K562 (cell line): Measurements from ENCODE around the gene ITSN1. TPM values are rescaled to one million over a fixed set of nuclear protein-coding genes. Genes with fewer than 3 reads are reported as not detected.

Experiments used
- ATAC-seq: fragments of 200-7000 bp; cut with Tn5 transposase; 3 replicates; pipeline ENCODE4 v1.9.1; 2020; ENCODE audit warnings: moderate library complexity
- BruUV-seq: library from RNA; stranded (reverse); fragments of 400-500 nt; replicated peaks from 2 replicates; lab custom pipeline; 2021; lab: Mats Ljungman, UMichigan
- CTCF ChIA-PET: fragments of 300-600 bp; formaldehyde crosslinking; extraction: SDS; loops from one replicate; lab custom pipeline; 2021; ENCODE audit warnings: low intra/inter-chr PET ratio; lab: Yijun Ruan, JAX
- POLR2A ChIA-PET: fragments of 300-600, 350-650 bp; sonication (Branson Sonifier 250); formaldehyde crosslinking; extraction: SDS; loops from one replicate; lab custom pipeline; 2021; ENCODE audit warnings: antibody characterized with exemption, inconsistent platforms; lab: Yijun Ruan, JAX
- DNase-seq, 4 experiments: peaks; one replicate each; pipeline versions ENCODE4 v3.0.0 to v3.0.0-alpha.2; 2011 to 2018; ENCODE audit warnings: low spot score in 3 of 4, mixed read lengths in 3 of 4; ENCODE audit errors: extremely low read depth in 1 of 4
- FAIRE-seq: peaks from 2 replicates; lab custom pipeline; 2011; peaks lifted over from hg19 to GRCh38; lab: Jason Lieb, UNC
- H2AFZ ChIP-seq: 2 replicates; pipeline ENCODE4 v1.6.0; 2011; ENCODE audit warnings: low read depth, low read length, control low read depth, inconsistent platforms
- H3K27ac ChIP-seq: fragments of 200-600 bp; 3 replicates; pipeline ENCODE4 v1.8.0; 2011; ENCODE audit warnings: low read depth, mild to moderate bottlenecking, control low read depth, inconsistent platforms, low read length, moderate library complexity, mixed read lengths; ENCODE audit errors: extremely low read depth
- H3K27me3 ChIP-seq, 2 experiments: fragments of 300-600 bp in 1 of 2; 2 replicates in 1 of 2; 3 replicates in 1 of 2; pipeline versions ENCODE4 v1.6.0 to v1.8.0; 2011; ENCODE audit warnings: inconsistent platforms in 2 of 2, low read length in 2 of 2, mild to moderate bottlenecking in 1 of 2, mixed read lengths in 1 of 2, moderate library complexity in 1 of 2; ENCODE audit not compliant: control insufficient read depth in 2 of 2, insufficient read depth in 2 of 2
- H3K36me3 ChIP-seq: fragments of 300-600 bp; 3 replicates; pipeline ENCODE4 v1.8.0; 2011; ENCODE audit warnings: mild to moderate bottlenecking, low read length, inconsistent platforms; ENCODE audit not compliant: control insufficient read depth, insufficient read depth
- H3K4me1 ChIP-seq, 2 experiments: fragments of 200-600 bp in 1 of 2; replicated peaks in 1 of 2; 2 replicates in 1 of 2; 3 replicates in 1 of 2; pipeline versions ENCODE4 v1.5.1 to v1.8.0; 2011; ENCODE audit warnings: inconsistent platforms in 2 of 2, low read length in 2 of 2, mild to moderate bottlenecking in 1 of 2, mixed read lengths in 1 of 2, moderate library complexity in 1 of 2; ENCODE audit not compliant: control insufficient read depth in 2 of 2, insufficient read depth in 2 of 2
- H3K4me2 ChIP-seq: 2 replicates; pipeline ENCODE4 v1.6.1; 2011; ENCODE audit warnings: low read length, control low read depth, inconsistent platforms, mixed read lengths; ENCODE audit not compliant: insufficient read depth
- H3K4me3 ChIP-seq: fragments of 200-600 bp; sonication (generic), shearing (Covaris generic); 2 replicates; pipeline ENCODE4 v1.5.1; 2016; ENCODE audit warnings: control low read depth, inconsistent platforms
- H3K79me2 ChIP-seq: fragments of 200-600 bp; 3 replicates; pipeline ENCODE4 v1.8.0; 2011; ENCODE audit warnings: low read length, inconsistent platforms; ENCODE audit not compliant: control insufficient read depth, insufficient read depth
- H3K9ac ChIP-seq, 2 experiments: 2 replicates each; pipeline versions ENCODE4 v1.6.0 to v1.6.1; 2011; ENCODE audit warnings: low read depth in 2 of 2, low read length in 2 of 2, control low read depth in 1 of 2, inconsistent platforms in 1 of 2, mild to moderate bottlenecking in 1 of 2, mixed read lengths in 1 of 2; ENCODE audit not compliant: insufficient read depth in 1 of 2
- H3K9me1 ChIP-seq: one replicate; pipeline ENCODE4 v1.6.0; 2011; ENCODE audit warnings: inconsistent platforms, mild to moderate bottlenecking, low read length, moderate library complexity; ENCODE audit not compliant: control insufficient read depth, insufficient read depth
- H3K9me3 ChIP-seq: replicated peaks from 2 replicates; pipeline ENCODE4 v1.5.1; 2011; ENCODE audit warnings: low read depth, low read length, inconsistent platforms; ENCODE audit not compliant: control insufficient read depth, insufficient read depth
- H4K20me1 ChIP-seq: replicated peaks from 2 replicates; pipeline ENCODE4 v1.6.1; 2011; ENCODE audit warnings: low read length, inconsistent platforms, mixed read lengths; ENCODE audit not compliant: control insufficient read depth, insufficient read depth
- ARID2 ChIP-seq: fragments of 450-650 bp; IDR thresholded peaks from 2 replicates; pipeline ENCODE4 v1.6.1; 2017; ENCODE audit warnings: antibody characterized with exemption, mild to moderate bottlenecking
- DACH1 ChIP-seq: fragments of 450-650 bp; IDR thresholded peaks from 2 replicates; pipeline ENCODE4 v1.6.1; 2018; ENCODE audit not compliant: partially characterized antibody
- RFX1 ChIP-seq: fragments of 450-650 bp; IDR thresholded peaks from 2 replicates; pipeline ENCODE4 v1.6.1; 2016; ENCODE audit warnings: mild to moderate bottlenecking, moderate library complexity
- YY1 ChIP-seq, 3 experiments: IDR thresholded peaks; 2 replicates each; pipeline ENCODE4 v1.6.1; 2011; ENCODE audit warnings: low read length in 2 of 3, mild to moderate bottlenecking in 2 of 3, moderate library complexity in 2 of 3, borderline replicate concordance in 1 of 3, control low read depth in 1 of 3, low read depth in 1 of 3; ENCODE audit not compliant: insufficient read depth in 3 of 3, insufficient replicate concordance in 2 of 3, control insufficient read depth in 1 of 3, insufficient read length in 1 of 3; ENCODE audit errors: extremely low read depth in 1 of 3
- ZNF146 ChIP-seq: IDR thresholded peaks from one replicate; pipeline ENCODE4 v1.6.1; 2018; ENCODE audit warnings: missing compliant biosample characterization; ENCODE audit not compliant: unreplicated experiment
- WGBS: fragments of 100-300 bp; shearing (Covaris generic); methylation state at CpG from one replicate; pipeline ENCODE4 v1.1.6; 2016; ENCODE audit warnings: low coverage, mixed read lengths; ENCODE audit not compliant: insufficient coverage; ENCODE audit errors: missing lambda C conversion rate; 5-methylcytosine and 5-hydroxymethylcytosine counted together
- in situ Hi-C: fragments of 300-500 bp; cut with MboI; formaldehyde crosslinking; loops from 4 replicates; pipeline ENCODE4 v1.15.0; 2018; ENCODE audit warnings: inconsistent platforms, mixed read lengths
- intact Hi-C: fragments of 100-400 bp; cut with micrococcal nuclease; formaldehyde crosslinking; loops from 2 replicates; pipeline ENCODE4 v1.14.2; 2022
- polyA plus RNA-seq, 8 experiments: library from polyadenylated mRNA; depleted of rRNA in 4 of 8; stranded (reverse) in 5 of 8; unstranded in 3 of 8; fragments of >200 nt; fragmentation: Nextera tagmentation in 2 of 8; fragmentation: Illumina TruSeq in 1 of 8; extraction: Ambion mirVana in 2 of 8; extraction: Trizol in 1 of 8; gene quantifications; 2 replicates each; pipeline versions ENCODE4 v1.2.1 to v1.2.3, GENCODE V29; 2011 to 2014; ENCODE audit warnings: inconsistent platforms in 1 of 8, missing spikeins in 1 of 8
- total RNA-seq, 7 experiments: library from RNA; depleted of rRNA in 6 of 7; stranded (reverse); fragments of >200 nt in 6 of 7; fragmentation: Illumina TruSeq in 2 of 7; extraction: Trizol in 2 of 7; gene quantifications; 2 replicates each; pipeline versions ENCODE4 v1.2.1 to v1.2.3, GENCODE V29; 2011 to 2021; ENCODE audit warnings: low replicate concordance in 1 of 7
- TF ChIP-seq, protein P1 (sequence below): fragments of 250-450 bp; sonication (Bioruptor Pico); IDR thresholded peaks from 2 replicates; pipeline ENCODE4 v1.4.0; 2020; ENCODE audit warnings: mild to moderate bottlenecking, moderate library complexity
- TF ChIP-seq, protein P2 (sequence below): fragments of 200-400 bp; formaldehyde crosslinking; IDR thresholded peaks from 2 replicates; pipeline ENCODE4 v1.6.1; 2017; ENCODE audit warnings: mild to moderate bottlenecking, low read depth, low read length, moderate library complexity
- TF ChIP-seq, protein P3 (sequence below): sonication (generic); formaldehyde crosslinking; IDR thresholded peaks from 2 replicates; pipeline ENCODE4 v1.9.0; 2022; ENCODE audit warnings: mild to moderate bottlenecking, missing genetic modification reagents
- TF ChIP-seq, protein P4 (sequence below): fragments of 450-650 bp; IDR thresholded peaks from 2 replicates; pipeline ENCODE4 v1.6.1; 2018; ENCODE audit warnings: mild to moderate bottlenecking, low read depth; ENCODE audit not compliant: partially characterized antibody
- TF ChIP-seq, protein P5 (sequence below), 2 experiments: fragments of 450-650 bp; IDR thresholded peaks; 2 replicates each; pipeline ENCODE4 v1.6.1; 2016

Gene ITSN1
- total and polyA plus RNA-seq, 9 of the 15 experiments (the other 6 are each of a cell fraction or from before 2014, with no cell fraction given) = 1.1 to 12.6 (median 4.8) TPM

DNA sequence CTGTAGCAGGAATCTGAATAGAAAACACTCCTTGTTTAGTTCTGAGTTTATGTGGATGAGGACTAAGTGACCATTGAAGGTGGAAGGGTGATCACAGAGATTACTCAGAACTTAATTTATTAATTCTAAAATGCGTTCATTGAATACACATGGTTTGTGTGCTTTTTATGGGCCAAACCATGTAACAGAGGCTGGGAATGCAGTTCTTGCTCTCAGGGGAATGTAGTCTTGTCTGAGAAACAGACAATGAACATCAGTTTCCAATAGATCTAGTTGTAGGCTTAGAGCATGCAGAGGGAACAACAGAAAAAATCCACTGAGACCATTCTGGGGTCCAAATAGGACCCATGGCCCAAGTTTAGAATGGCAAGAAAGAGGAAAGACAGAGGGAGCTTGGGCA lies 46.1 kb downstream of the ITSN1 start (continued):
- TF ChIP-seq, protein P1, sequence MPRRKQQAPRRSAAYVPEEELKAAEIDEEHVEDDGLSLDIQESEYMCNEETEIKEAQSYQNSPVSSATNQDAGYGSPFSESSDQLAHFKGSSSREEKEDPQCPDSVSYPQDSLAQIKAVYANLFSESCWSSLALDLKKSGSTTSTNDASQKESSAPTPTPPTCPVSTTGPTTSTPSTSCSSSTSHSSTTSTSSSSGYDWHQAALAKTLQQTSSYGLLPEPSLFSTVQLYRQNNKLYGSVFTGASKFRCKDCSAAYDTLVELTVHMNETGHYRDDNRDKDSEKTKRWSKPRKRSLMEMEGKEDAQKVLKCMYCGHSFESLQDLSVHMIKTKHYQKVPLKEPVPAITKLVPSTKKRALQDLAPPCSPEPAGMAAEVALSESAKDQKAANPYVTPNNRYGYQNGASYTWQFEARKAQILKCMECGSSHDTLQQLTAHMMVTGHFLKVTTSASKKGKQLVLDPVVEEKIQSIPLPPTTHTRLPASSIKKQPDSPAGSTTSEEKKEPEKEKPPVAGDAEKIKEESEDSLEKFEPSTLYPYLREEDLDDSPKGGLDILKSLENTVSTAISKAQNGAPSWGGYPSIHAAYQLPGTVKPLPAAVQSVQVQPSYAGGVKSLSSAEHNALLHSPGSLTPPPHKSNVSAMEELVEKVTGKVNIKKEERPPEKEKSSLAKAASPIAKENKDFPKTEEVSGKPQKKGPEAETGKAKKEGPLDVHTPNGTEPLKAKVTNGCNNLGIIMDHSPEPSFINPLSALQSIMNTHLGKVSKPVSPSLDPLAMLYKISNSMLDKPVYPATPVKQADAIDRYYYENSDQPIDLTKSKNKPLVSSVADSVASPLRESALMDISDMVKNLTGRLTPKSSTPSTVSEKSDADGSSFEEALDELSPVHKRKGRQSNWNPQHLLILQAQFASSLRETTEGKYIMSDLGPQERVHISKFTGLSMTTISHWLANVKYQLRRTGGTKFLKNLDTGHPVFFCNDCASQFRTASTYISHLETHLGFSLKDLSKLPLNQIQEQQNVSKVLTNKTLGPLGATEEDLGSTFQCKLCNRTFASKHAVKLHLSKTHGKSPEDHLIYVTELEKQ (CRISPR knock-in tag) = no peak

DNA sequence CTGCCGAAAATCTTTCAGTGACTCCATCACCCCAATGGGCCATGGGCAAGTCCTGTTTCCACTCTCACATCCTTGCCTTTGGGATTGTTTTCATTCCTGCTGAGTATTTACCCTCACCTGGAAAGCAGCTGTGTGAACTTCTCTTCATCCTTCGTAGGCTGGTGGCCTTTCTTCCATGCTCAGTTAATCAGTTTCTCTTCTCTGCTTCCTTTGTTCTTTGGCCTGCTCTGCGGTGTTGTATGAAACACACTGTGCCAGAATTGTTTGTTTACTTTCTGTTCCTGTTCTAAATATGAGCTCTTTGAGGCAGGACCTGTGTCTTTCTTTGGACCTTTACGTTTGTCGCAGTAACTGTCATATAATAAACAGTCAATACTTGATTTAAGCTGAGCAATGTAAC lies 48.6 kb downstream of the ITSN1 start:
- no peaks in the 10 kb centered on the region for H4K20me1 ChIP-seq
- no peak for ATAC-seq
- no peaks in the 10 kb centered on the region for H3K4me1 ChIP-seq
- no peak for DNase-seq
- peaks cover 11 to 14% of the 10 kb centered on the region in 2 experiments; a peak in 4 of 5 replicates for H3K27me3 ChIP-seq
- no peak overlapping the region for H3K9ac ChIP-seq
- intact Hi-C loops = no loop called here
- H3K27ac ChIP-seq = no peak overlapping the region
- in situ Hi-C loops = no loop called here
- H3K4me2 ChIP-seq = no peak overlapping the region
- CTCF ChIA-PET = no interaction called here
- no peaks in the 10 kb centered on the region for H3K9me1 ChIP-seq
- no TSS peak for BruUV-seq
- no peak overlapping the region for H3K4me3 ChIP-seq
- no peak for FAIRE-seq
- no peak overlapping the region for H2AFZ ChIP-seq
- WGBS = 29% methylated on average over 5 of the region's 5 CpGs
- no peaks in the 10 kb centered on the region for H3K79me2 ChIP-seq
- no peaks in the 10 kb centered on the region for H3K9me3 ChIP-seq
- POLR2A ChIA-PET = interaction anchor here (1.0 kb wide), 1 partner anchor 13 kb away, joined by 3 read pairs; no protein-coding TSS in a partner anchor
- H3K36me3 ChIP-seq = no peaks in the 10 kb centered on the region
- TF ChIP-seq, protein P2, sequence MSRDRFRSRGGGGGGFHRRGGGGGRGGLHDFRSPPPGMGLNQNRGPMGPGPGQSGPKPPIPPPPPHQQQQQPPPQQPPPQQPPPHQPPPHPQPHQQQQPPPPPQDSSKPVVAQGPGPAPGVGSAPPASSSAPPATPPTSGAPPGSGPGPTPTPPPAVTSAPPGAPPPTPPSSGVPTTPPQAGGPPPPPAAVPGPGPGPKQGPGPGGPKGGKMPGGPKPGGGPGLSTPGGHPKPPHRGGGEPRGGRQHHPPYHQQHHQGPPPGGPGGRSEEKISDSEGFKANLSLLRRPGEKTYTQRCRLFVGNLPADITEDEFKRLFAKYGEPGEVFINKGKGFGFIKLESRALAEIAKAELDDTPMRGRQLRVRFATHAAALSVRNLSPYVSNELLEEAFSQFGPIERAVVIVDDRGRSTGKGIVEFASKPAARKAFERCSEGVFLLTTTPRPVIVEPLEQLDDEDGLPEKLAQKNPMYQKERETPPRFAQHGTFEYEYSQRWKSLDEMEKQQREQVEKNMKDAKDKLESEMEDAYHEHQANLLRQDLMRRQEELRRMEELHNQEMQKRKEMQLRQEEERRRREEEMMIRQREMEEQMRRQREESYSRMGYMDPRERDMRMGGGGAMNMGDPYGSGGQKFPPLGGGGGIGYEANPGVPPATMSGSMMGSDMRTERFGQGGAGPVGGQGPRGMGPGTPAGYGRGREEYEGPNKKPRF = no peak
- TF ChIP-seq RFX1 = no peak
- TF ChIP-seq, protein P3, sequence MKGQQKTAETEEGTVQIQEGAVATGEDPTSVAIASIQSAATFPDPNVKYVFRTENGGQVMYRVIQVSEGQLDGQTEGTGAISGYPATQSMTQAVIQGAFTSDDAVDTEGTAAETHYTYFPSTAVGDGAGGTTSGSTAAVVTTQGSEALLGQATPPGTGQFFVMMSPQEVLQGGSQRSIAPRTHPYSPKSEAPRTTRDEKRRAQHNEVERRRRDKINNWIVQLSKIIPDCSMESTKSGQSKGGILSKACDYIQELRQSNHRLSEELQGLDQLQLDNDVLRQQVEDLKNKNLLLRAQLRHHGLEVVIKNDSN (CRISPR knock-in tag) = no peak
- TF ChIP-seq ARID2 = no peak
- TF ChIP-seq, protein P4, sequence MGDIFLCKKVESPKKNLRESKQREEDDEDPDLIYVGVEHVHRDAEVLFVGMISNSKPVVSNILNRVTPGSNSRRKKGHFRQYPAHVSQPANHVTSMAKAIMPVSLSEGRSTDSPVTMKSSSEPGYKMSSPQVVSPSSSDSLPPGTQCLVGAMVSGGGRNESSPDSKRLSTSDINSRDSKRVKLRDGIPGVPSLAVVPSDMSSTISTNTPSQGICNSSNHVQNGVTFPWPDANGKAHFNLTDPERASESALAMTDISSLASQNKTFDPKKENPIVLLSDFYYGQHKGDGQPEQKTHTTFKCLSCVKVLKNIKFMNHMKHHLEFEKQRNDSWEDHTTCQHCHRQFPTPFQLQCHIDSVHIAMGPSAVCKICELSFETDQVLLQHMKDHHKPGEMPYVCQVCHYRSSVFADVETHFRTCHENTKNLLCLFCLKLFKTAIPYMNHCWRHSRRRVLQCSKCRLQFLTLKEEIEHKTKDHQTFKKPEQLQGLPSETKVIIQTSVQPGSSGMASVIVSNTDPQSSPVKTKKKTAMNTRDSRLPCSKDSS = no peak
- TF ChIP-seq DACH1 = no peak
- TF ChIP-seq YY1 (IDR thresholded peaks at IDR 0.05; ENCODE audit: borderline replicate concordance in 1 of 3, control insufficient read depth in 1 of 3, extremely low read depth in 1 of 3, insufficient read depth in 3 of 3, insufficient read length in 1 of 3, insufficient replicate concordance in 2 of 3, low read depth in 1 of 3, low read length in 2 of 3) = no peak
- TF ChIP-seq, protein P5, sequence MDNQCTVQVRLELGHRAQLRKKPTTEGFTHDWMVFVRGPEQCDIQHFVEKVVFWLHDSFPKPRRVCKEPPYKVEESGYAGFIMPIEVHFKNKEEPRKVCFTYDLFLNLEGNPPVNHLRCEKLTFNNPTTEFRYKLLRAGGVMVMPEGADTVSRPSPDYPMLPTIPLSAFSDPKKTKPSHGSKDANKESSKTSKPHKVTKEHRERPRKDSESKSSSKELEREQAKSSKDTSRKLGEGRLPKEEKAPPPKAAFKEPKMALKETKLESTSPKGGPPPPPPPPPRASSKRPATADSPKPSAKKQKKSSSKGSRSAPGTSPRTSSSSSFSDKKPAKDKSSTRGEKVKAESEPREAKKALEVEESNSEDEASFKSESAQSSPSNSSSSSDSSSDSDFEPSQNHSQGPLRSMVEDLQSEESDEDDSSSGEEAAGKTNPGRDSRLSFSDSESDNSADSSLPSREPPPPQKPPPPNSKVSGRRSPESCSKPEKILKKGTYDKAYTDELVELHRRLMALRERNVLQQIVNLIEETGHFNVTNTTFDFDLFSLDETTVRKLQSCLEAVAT (IDR thresholded peaks at IDR 0.05) = no peak
- TF ChIP-seq ZNF146 (CRISPR knock-in tag) = no peak
